GM18517 (cell line): ENCODE data around the gene FAM227B.
A peak's percentile ranks its signal among the peaks of the same experiment; 100 is the strongest.
"Not testable (repeated sequence)": the region's sequence is repeated elsewhere in the genome, so short reads cannot be mapped to it uniquely, and the experiment has no call there.

Source experiments
- ATAC-seq: cut with Tn5 transposase; IDR thresholded peaks from one replicate; pipeline ENCODE4 v1.9.1; 2021; ENCODE audit warnings: mild to moderate bottlenecking, moderate library complexity; ENCODE audit not compliant: unreplicated experiment

Gene FAM227B

DNA sequence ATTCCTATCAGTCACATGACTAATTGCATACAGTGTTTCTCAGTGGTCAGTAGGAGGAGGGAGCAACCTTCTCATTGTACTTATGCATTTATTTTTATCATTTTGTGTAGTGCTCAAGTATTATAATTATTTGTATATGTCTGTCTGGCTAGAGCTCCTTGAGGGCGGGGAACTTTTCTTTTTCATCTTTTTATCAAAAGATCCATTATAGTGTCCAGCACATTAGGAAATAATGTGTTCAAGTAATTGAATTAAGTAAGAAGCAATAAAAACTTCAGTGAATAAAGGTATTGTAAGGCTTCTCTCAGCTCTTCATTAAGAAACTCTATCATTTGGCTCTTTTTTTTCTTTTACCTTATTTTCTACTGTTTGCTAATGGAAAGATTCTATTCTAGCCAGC is 178.8 kb downstream of the FAM227B start:
- no peak for ATAC-seq

DNA sequence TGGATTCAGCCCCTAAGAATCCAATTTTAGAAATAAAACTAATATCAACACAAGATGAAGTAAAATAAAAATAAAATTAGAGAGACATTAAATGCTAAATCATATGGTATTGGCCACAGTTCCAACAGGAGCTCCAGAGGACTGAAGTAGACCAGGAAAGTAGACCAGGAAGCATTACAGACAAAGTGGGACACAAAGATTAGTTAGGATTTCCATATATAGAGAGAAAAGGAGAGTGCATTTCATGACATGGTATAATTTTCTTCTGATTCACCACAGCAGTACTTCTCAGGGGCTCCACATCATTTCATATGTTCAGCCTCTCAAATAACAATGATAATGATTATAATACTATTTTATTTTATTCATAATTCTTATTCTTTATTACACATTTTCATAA is 179.3 kb downstream of the FAM227B start:
- no peak for ATAC-seq

DNA sequence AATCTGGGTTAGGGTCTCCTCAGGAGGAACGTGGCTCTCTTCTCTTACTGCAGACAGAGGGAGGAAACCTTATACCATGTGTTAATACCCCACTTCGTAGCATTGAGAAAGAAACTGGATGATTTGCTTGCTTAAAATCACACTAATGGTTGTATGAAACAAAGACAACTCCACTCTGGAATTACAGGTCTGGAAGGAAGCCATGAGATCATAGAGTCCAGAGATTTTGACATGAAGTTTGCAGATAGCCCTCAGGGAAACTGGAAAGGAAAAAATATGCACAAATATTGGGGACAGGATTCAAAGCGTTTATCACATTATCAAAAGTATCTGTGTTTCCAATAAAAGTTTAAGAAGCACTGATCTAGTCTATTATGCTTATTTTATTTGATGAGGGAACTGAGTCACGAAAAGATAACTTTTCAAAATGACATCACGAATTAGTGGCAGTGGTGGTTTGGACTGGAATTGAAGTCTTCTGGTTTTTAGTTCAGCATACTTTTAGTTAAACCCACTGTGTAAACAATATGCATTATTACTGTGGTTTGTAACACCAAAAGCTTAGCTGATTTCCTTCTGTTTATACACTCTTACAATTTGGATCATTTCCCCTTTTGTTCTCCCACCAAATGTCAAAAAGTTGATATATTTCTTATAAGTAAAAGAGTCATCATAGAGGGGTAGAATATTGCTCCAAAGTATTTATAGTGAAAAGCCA is 180.8 kb downstream of the FAM227B start:
- ATAC-seq = no peak

DNA sequence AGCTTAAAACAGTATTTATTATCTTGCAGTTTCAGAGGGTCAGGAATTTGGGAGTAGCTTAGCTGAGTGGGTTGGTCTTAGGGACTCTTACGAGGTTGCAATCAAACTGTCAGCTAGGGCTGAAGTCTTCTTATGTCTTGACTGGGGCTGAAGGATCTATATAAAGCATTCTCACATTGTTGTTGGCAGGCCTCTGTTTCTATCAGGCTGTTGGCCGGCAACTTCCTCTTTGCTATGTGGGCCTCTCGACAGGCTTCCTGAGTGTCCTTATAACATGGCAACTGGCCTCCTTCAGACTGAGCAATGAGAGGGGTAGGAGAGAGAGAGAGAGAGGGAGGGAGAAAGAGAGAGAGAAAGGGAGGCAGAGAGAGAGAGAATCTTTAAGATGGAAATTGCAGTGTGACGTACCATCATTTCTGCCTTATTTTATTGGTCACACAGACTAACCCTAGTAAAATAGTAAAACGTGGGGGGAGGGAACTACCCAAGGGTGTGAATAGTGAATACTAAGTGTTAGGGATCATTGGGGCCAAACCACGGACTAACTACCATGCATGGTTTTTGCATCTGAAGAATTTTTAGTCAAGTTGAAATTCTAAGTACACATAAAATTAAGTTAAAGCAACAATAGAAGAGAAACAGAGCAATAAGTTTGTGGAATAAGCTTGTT is 181.5 kb downstream of the FAM227B start:
- ATAC-seq = peak; percentile 82

DNA sequence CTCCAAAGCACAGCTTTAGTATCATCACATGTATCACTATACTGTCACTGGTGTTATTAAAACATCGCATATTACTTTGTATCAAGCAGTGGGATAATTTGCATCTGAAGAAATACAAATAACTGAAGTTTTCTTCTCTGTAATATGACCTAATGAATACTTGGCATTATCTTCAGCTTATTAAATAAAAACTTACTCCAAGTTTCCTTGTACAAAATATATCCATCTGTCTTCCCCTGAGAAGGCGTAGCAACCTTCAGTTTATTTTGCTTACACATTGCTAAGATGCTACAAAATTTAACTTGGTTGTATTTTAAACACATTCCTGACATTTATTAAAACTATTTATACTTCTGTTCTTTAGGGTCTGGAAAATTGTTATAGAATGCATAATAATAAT is 183.9 kb downstream of the FAM227B start:
- ATAC-seq = no peak

DNA sequence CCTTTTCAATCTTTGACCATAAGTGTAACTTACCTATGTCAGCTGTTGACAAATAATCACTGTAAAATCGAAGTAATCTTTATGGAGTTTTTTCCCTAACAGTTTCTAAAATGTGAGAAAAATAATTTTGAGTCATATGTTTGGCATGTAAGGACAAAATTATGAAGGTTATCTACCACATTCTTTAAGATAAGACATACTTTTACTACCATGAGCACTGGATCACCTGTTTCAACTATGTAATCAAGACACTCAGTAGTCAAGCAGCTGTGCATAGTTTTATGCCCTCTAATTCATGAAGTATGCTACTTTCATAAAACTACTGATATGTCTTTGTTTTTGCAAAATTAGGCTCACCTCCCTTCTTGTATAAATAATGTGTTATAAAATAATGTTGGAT is 185.4 kb downstream of the FAM227B start:
- ATAC-seq = no peak

DNA sequence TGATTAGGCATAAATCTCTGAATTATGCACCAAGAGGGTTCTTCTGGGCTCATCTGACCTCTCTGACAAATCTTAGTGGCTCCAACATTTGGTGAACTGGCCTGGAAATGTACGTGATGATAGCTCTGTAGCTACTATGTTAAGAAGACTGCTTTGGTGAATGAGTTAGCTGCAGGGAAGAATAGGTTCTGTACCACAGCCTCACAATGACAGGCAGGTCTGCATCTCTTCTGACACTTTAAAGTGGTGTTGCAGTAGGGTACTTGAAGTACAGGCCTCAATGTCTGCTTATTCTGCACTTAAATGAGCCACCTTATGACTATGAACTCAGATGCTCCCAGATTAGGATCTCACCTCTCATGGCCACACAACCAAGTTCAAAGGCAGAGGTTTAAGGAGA is 190.6 kb downstream of the FAM227B start:
- no peak for ATAC-seq

DNA sequence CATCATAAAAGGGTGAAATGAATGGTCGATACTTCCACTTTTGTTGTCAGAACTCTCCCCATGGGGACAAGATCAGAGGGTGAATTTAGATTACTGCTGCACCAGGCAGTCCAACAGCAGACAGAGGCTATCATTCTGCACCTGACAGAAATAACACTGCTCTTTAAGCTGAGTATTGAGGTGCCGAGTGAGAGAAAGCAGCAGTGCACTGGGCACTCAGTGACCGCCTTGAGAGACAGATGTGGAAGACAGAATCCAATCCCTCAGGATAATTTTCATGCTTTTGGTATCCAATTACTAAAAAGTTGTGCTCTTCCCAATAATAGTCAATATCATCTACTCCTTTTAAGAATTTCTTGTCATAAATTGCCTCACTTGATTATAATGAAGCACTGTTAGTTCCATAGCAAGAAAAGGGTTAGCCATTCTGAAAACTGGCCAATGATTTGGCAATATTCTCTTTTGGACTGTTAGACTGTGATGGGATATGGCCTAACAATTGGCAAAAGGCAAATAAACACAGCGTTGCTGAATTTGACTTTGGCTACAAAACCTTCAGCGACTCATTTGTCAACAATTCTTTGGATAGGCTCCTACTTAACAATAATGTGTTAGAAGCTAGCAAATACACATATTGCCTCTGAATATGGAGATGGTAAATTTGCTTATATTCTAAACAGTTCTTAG is 192.1 kb downstream of the FAM227B start:
- no peak for ATAC-seq

DNA sequence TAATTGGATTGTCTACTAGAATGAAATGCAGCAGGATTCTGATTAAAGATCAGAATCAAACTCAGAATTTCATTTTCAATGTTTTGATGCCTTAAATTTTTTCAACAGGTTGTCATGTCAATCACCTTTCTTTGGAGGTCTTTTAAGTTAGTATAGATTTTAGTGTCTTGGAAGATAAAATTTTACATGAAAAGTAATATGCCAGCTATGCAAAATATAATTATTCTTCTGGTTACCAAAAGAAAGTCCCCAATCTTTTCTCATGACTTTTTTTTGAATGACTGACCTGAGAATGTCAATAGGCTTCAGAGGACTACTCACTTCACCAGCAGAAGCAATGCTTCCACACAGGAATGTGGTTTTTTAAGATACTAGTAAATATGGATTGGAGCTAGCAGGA is 193.2 kb downstream of the FAM227B start:
- no peak for ATAC-seq

DNA sequence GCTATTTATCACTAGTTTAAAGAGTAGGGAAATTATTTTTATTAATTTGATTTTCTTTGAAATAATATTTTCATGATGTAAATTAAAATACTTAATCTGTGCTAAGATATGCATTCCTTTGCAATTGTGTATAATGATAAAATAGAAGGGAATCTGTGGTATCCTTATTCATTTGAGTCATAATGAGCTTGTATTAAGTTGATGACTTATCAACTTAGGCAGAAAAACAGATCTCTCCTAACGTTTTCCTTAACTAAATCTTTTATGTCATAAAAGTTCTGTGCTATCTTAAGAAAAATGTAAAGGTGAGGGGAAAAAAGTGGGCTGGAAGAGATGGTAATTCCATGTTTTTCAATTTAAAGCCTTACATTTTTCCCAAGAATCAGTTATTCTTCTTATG is 195.7 kb downstream of the FAM227B start:
- ATAC-seq = no peak

DNA sequence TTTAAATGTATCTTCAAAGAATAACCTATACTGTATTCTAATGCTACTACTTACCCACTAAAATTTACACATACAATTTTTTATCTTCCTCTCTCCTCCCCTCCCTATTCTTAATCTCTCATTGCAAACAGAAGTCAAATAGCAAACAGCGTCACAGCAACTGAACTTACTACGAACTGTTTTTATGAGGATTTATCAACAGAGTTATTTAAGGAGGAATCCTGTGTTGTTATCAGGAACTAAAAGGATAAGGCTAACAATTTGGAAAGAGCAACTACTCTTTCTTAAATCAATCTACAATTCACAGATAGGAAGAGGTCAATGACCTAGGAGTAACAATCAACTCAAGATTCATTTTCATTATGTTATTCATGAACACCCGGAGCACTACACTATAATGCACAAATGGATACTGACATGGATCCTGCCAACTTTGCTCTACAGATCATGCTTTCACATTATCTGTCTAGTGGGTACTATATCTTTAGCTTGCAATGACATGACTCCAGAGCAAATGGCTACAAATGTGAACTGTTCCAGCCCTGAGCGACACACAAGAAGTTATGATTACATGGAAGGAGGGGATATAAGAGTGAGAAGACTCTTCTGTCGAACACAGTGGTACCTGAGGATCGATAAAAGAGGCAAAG is 196.6 kb downstream of the FAM227B start:
- no peak for ATAC-seq

DNA sequence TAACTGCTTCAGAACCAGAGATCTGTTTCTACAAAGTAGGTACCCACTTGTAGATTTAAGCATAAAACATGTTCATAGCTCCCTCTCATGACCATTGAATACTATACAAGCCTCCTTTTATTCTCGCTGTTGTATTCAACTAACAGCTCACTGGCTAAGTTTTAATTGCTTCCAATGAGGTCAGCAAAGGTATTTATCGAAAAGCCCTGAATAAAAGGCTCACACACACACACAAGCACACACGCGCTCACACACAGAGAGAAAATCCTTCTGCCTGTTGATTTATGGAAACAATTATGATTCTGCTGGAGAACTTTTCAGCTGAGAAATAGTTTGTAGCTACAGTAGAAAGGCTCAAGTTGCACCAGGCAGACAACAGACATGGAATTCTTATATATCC is 197.6 kb downstream of the FAM227B start, which contains the start of gene FGF7:
FGF7 (plus strand) TSS at position 222 of the 400 bp plus-strand sequence. CDS start 1,056 bp downstream, outside the sequence.
- ATAC-seq = no peak

DNA sequence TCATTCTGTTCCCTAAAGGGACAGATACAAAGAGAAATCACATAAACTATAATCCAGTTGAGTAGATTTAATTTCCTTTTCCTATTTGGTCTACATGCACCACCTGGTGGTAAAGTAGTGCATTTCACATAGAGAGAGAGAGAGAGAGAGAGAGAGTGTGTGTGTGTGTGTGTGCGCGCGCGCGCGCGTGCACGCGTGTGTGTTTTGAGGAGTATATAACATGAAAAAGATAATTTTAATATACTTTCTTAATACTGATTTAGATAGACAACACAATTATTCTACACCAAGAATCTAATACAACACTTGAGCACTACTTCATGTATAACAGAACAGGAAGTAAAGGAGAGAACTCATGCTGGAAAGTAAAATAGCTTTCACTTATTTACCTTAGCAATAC is 198.6 kb downstream of the FAM227B start:
- ATAC-seq = peak; percentile 61

DNA sequence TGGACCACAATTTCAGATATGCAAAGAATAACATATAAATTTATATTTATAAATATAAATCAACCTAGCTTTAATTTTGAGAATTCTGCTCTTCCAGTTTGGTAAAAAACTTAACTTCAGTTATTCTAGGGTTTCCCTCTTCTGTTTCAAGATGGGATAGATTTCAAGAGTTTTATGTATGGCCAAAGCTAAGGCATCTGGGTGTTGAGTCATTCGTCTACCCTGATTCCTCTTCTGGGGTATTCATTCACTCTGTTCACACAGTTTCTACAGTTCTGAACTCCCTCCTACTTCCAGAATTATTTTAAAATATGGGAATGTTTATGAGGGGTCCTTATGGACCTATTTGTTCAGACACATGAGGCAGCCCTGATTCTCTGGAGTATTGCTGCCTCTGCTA is 201.8 kb downstream of the FAM227B start:
- ATAC-seq = no peak

DNA sequence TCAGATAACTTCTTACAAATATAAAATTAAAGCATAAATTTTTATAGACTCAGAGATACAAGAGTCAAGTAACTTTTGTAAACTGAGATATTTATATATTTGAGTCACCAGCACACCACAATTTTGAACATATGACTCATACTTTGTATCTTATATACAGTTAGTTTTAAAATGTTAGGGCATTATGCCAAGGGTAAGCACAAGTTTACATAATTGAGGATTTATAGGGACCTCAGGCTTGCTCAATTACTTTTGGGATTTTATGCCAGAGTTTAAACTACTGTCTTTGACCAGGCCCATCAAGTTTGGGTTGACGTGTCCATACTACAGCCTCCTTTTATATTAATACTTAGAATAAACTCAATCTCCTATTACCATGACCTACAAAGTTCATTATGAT is 205.0 kb downstream of the FAM227B start:
- no peak for ATAC-seq

DNA sequence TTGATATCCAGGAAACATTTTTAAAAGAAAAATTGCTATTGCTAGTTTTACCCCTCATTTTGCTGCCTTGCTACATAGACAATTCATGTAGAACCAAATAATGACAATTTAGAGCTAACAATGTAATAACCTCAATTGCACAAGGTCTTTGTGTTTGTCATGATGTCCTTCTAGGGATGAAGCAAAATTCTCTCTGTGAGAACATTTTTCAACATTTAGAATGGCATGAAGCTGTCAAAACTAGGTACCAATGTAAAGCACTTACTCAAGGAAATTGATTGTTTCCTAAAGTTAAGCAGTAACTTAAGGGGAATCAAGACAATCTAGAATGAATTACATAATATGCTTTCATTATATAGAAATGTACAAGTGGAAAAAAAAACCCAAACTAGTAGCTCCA is 205.5 kb downstream of the FAM227B start:
- no peak for ATAC-seq

DNA sequence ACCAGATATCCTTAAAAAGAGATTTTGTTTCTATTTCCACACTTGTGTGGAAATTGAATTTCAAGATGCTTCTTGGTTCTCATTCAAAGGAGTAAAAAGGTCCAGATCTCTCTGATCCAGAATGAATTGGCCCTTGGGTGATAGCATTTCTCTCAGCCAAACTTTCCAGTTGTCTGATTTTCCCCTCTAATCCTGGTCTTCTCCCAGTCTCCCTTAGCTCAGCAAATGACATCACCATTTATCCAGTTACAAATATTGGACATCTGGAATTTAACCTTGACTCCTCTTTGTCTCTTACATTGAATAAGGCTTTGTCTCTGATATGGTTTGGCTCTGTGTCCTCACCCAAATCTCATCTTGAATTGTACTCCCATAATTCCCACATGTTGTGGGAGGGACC is 207.8 kb downstream of the FAM227B start:
- ATAC-seq = no peak

DNA sequence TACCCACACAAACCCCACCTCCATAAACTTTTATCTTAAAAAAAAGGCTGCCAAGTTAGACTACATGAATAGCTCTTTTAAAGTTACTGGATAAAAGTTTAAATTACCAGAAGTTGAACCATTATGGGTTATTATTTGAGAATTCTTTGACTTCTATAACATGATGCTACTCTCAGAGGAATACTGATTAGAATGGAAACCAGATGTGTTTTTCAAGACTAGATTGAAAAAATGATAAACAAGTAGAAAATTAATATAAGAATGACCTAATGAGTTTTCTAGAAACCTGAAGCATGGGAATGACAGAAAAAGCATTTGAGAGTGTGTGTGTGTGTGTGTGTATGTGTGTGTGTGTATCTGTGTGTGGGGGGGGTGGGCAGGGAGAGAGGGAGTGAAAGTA is 210.0 kb downstream of the FAM227B start:
- ATAC-seq = no peak

DNA sequence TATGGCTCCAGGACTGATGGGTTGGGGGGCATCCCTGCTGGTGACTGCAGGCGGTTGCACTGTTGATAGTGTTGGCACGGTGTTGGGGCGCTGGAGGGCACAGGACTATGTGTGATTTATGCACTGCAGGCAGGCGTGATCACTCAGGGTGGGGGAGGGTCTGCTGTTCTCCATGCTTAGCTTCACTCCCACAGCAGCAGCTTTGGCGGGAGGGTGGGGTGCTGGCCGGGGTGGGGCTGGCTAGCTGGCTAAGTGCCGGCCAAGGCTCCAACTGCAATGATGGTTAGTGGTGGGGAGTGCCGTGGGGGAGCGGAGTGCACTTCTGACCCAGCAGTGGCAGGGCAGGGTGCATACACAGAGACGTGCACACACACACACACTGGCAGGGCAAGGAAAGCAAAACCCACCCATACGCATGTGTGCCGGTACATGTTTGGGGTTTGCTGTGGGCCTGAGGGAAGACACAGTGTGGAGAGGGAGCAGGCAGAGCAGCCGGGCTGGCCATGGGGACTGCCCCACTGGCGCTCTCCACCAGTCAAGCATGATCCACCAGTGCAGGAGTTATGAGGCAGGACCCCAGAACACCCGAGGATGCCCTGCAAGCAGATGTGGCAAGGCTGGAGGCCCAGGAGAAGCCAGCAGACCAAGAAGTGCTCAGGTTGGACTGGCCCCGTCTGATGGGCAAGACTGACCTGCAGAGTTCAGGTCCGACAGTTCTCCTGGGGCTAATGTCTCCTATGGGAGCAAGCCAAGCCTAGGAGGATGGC is 214.1 kb downstream of the FAM227B start:
- ATAC-seq = no peak

DNA sequence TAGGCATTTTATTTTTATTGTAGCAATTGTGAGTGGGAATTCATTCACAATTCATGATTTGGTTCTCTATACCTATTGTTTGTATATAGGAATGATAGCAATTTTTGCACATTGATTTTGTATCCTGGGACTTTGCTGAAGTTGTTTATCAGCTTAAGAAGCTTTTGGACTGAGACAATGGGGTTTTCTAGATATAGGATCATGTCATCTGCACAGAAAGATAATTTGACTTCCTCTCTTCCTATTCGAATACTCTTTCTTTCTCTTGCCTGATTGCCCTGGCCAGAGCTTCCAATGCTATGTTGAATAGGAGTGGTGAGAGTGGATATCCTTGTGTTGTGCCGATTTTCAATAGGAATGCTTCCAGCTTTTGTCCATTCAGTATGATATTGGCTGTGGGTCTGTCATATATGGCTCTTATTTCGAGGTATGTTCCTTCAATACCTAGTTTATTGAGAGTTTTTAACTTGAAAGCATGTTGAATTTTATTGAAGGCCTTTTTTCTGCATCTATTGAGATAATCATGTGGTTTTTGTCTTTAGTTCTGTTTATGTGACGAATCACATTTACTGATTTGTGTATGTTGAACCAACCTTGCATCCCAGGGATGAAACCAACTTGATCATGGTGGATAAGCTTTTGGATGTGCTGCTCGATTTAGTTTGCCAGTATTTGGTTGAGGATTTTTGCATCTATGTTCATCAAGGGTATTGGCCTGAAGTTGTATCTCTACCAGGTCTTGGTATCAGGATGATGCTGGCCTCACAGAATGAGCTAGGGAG is 217.9 kb downstream of the FAM227B start:
- ATAC-seq = not testable (repeated sequence)
